ENCODE results near the gene PLEK. TPM values are rescaled to one million over a fixed set of nuclear protein-coding genes. Genes with fewer than 3 reads are reported as not detected.

Gene PLEK
- polyA plus RNA-seq, 3 donors, result 351 to 708 (median 403) TPM

GRCh38 chr2:68429311-68429826 lies 64.3 kb downstream of the PLEK start:
- Mint-ChIP-seq H3K27ac (peak overlapping the region in 2 of 7 donors; percentile 10 to 45), H3K27me3 (ENCODE audit: low read depth in 3 of 3) (peaks cover 0 to 6% (median 0%) of the 10 kb centered on the region in 3 donors), H3K4me3 (no peak overlapping the region), H3K9me3 (peaks cover 0 to 6% (median 2%) of the 10 kb centered on the region in 7 donors), H3K36me3 (peaks cover 0 to 3% of the 10 kb centered on the region in 2 donors), H3K4me1 (peaks cover 28% of the 10 kb centered on the region)
- Histone ChIP-seq H3K9me3 (replicated peaks in 1 of 2; ENCODE audit: control insufficient read depth in 1 of 2, insufficient read depth in 1 of 2, low read length in 2 of 2) (peaks cover 0 to 5% of the 10 kb centered on the region in 2 donors), H3K79me2 (ENCODE audit: insufficient read depth, low read length) (peaks cover 4% of the 10 kb centered on the region), H3K27ac (ENCODE audit: low read depth in 1 of 2, low read length in 2 of 2) (no peak overlapping the region), H3K4me1 (ENCODE audit: control insufficient read depth in 1 of 2, insufficient read depth in 2 of 2, low read length in 2 of 2) (peaks cover 53% of the 10 kb centered on the region in 2 donors), H3K4me3 (replicated peaks in 1 of 3; ENCODE audit: low read depth in 2 of 3, low read length in 3 of 3) (no peak overlapping the region), H4K20me1 (ENCODE audit: insufficient read depth, low read length) (no peaks in the 10 kb centered on the region), H3K4me2 (replicated peaks; ENCODE audit: extremely low read depth, low read length, poor library complexity, severe bottlenecking) (no peak overlapping the region), H3K27me3 (ENCODE audit: control insufficient read depth in 2 of 2, insufficient read depth in 2 of 2, low read length in 2 of 2) (no peaks in the 10 kb centered on the region), H3K9ac (ENCODE audit: insufficient read depth, low read length, poor library complexity, severe bottlenecking) (no peak overlapping the region), H3K36me3 (replicated peaks in 1 of 2; ENCODE audit: control insufficient read depth in 1 of 2, insufficient read depth in 2 of 2, low read length in 2 of 2) (no peaks in the 10 kb centered on the region), H2AFZ (ENCODE audit: insufficient read depth, low read depth, low read length, poor library complexity, severe bottlenecking) (no peak overlapping the region)
- DNase-seq, result no peak
- intact Hi-C loops (cut with micrococcal nuclease), result loop anchor here (5.0 to 10.0 kb wide), 3 partner anchors 42 to 175 kb away; partner anchors contain the start of genes PLEK (in 1 of the 2) and PPP3R1 (in 1 of the 2)
- WGBS (ENCODE audit: insufficient coverage), result 93% methylated on average over 3 of the region's 7 CpGs
- TF ChIP-seq CTCF (IDR thresholded peaks at IDR 0.05), result no peak

- peaks cover 0 to 6% (median 0%) of the 10 kb centered on the region in 3 donors for H3K27me3 Mint-ChIP-seq (ENCODE audit: low read depth in 3 of 3)
- peaks cover 36 to 41% of the 10 kb centered on the region in 2 donors for H3K4me1 ChIP-seq (ENCODE audit: control insufficient read depth in 1 of 2, insufficient read depth in 2 of 2, low read length in 2 of 2)
- no peak overlapping the region for H3K27ac Mint-ChIP-seq
- H3K27ac ChIP-seq (ENCODE audit: low read depth in 1 of 2, low read length in 2 of 2), result no peak overlapping the region
- peaks cover 0 to 6% (median 2%) of the 10 kb centered on the region in 7 donors for H3K9me3 Mint-ChIP-seq
- TF ChIP-seq CTCF (IDR thresholded peaks at IDR 0.05), result no peak
- H4K20me1 ChIP-seq (ENCODE audit: insufficient read depth, low read length), result no peaks in the 10 kb centered on the region
- no peaks in the 10 kb centered on the region for H3K79me2 ChIP-seq (ENCODE audit: insufficient read depth, low read length)
- no peak overlapping the region for H3K4me3 ChIP-seq (replicated peaks in 1 of 3; ENCODE audit: low read depth in 2 of 3, low read length in 3 of 3)
- peaks cover 0 to 5% of the 10 kb centered on the region in 2 donors for H3K9me3 ChIP-seq (replicated peaks in 1 of 2; ENCODE audit: control insufficient read depth in 1 of 2, insufficient read depth in 1 of 2, low read length in 2 of 2)
- WGBS (ENCODE audit: insufficient coverage), result 84% methylated on average over 7 of the region's 8 CpGs
- no peak for DNase-seq
- H3K36me3 Mint-ChIP-seq, result peaks cover 0 to 3% of the 10 kb centered on the region in 2 donors
- H3K9ac ChIP-seq (ENCODE audit: insufficient read depth, low read length, poor library complexity, severe bottlenecking), result no peak overlapping the region
- intact Hi-C loops (cut with micrococcal nuclease), result loop anchor here in 1 of 2 donors (10.0 kb wide), 1 partner anchor 237 kb away; no protein-coding TSS in a partner anchor
- no peak overlapping the region for H2AFZ ChIP-seq (ENCODE audit: insufficient read depth, low read depth, low read length, poor library complexity, severe bottlenecking)
- no peak overlapping the region for H3K4me3 Mint-ChIP-seq
- no peak overlapping the region for H3K4me2 ChIP-seq (replicated peaks; ENCODE audit: extremely low read depth, low read length, poor library complexity, severe bottlenecking)
- H3K36me3 ChIP-seq (replicated peaks in 1 of 2; ENCODE audit: control insufficient read depth in 1 of 2, insufficient read depth in 2 of 2, low read length in 2 of 2), result no peaks in the 10 kb centered on the region
- no peaks in the 10 kb centered on the region for H3K27me3 ChIP-seq (ENCODE audit: control insufficient read depth in 2 of 2, insufficient read depth in 2 of 2, low read length in 2 of 2)
- H3K4me1 Mint-ChIP-seq, result peaks cover 37% of the 10 kb centered on the region
Observed at GRCh38 chr2:68431316-68431972, 66.4 kb downstream of the PLEK start.

All from CD14-positive monocyte (primary cell).